Nucleus accumbens (tissue), 56 donors: Measurements from ENCODE around the gene ALOX15B.
"Not testable (repeated sequence)": the region's sequence is repeated elsewhere in the genome, so short reads cannot be mapped to it uniquely, and the experiment has no call there.

Source experiments
- DNase-seq, 56 donors: peaks; one replicate each; lab custom pipeline; 2025; lab: John Stamatoyannopoulos, UW

The ALOX15B gene

GRCh38 chr17:8076502-8077266, 37.8 kb downstream of the ALOX15B start:
- DNase-seq, result no peak

- DNase-seq, result not testable (repeated sequence)
These were observed 39.1 kb downstream of the ALOX15B start for GRCh38 chr17:8077939-8078338.

GRCh38 chr17:8079291-8080207, 40.7 kb downstream of the ALOX15B start:
- peak in 44 of 56 donors; percentile 8 to 78 (median 53) for DNase-seq

- no peak for DNase-seq
These were observed 41.4 kb downstream of the ALOX15B start for GRCh38 chr17:8080208-8080798.

GRCh38 chr17:8080799-8081219, 42.0 kb downstream of the ALOX15B start:
- no peak for DNase-seq

- DNase-seq, result no peak
These were observed 43.0 kb downstream of the ALOX15B start for GRCh38 chr17:8081876-8082275.

DNA sequence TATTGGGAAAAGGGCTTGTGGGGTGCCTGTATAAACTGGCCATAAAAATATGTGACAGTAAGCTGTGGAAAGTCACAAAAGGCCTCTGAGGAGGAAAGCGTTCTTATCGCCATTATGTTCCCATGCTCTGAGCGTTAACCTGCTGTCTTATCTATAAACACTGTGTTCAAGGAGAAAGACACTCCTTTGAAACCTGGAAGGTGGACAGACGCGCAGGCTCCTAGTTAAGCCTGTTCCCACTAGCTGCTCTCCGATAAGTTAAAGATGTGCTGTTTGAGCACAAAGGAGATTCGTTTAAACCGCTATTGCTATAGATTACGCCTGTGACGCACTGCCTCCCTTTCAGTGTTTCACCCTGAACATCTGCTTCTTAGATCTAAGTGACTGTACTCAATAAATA, 43.4 kb downstream of the ALOX15B start:
- DNase-seq, result no peak

DNA sequence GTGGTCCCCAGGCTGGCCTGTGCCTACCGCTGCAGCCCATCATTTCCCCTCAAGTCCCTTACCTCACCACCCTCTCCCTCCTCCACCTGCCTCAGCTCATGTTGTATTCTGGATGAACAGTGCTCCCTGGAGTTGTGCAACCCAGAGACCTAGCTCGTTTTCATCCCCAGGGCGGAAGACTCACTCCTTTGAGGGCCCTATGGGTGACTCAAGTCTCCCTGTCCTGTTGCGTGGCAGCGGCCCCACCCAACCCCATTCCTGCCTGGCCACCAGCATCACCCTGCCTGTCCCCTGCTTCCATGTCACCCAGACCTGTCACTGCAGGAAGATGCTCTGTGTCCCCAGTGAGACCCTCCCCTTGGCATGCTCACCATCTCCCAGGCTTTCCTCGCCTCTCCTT, 45.4 kb downstream of the ALOX15B start:
- no peak for DNase-seq

DNA sequence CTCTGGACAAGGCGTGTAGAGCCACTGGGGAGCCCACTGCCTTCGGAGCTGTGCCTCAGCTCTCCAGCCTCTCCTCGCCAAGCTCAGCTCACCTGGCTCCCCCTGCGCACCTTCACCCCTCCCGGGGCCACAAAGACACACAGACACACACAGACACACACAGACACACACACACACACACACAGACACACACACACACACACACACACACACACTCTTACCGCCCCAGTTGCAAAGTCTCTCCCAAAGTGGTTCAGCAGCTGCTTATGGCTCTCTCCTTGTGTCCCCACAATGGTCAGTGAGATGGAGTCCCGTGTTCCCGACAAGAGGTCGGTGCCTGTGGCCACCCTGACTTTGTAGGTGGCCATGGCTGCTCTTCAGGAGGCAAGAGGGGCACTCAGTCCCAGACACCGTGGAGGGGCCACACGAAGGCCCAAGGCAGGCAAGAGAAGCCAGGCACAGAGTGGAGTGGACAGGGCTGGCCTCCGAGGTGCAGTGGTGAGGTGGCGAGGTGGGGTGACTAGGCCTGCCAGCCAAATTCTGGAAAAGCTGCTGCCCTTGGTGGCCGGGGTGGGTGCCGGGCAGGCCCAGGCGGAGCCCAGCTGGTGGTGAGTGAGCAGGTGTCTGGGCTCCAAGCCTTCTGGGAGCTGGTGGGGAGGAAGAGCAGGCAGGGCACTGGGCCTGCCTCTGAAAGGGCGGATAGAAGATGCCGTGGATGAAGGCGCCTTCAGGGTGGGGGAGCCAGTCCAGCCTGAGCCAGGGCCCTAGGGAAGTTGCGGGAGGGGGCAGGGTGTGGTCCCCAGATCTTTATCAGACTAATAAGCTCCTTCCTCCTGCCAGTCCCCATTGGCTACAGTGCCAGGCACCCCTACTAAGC, 48.5 kb downstream of the ALOX15B start, which contains the start of gene ALOX12B:
TSS of gene ALOX12B (minus strand) at position 642 of the 877 bp plus-strand sequence. CDS start at position 368, 274 bp downstream.
- no peak for DNase-seq

DNA sequence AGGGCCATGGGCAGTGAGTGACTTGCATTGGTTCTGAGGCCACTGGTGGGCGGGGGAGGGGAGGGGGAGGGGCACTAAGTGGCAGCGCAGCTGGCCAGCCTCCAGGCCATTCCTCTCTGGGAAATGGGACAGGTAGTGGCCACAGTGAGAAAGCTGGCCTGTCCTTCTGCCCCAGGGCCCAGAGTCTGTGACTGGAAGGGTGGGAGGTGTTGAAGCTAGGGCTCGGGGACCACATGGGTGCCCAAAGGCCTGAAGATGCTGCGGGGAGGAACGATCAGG, 49.0 kb downstream of the ALOX15B start:
- DNase-seq, result no peak

GRCh38 chr17:8089728-8090127, 50.9 kb downstream of the ALOX15B start:
- DNase-seq, result no peak

DNA sequence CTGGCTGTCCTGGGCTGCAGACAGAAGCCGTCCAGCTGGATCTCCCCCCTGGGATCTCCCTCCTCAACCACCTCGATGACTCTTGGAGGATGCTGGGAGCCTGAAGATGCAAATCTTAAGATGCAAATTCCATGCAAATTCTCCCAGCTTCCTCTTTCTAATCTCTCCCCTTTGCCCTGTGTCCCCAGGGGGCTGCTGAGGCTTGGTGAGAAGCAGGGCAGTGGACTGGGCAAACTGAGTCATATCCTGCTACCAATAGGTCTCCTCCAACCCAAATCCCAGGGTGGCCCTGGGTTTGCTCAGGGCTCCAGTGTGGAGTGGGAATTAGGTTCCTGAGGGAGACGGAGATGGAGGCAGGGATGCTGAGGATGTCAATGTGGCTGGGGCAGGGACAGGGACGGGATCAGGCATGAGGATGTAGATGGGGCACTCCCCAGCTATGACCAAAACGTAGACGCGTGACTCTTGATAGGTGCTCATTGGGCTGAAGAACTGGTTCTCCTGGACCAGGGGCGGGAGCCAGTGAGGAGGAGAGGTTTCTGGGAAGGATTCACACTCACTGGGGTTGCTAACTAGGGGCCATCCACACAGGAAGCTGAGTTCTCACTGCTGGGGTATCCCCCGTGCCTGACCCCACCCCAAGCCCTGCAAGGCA, 52.3 kb downstream of the ALOX15B start:
- no peak for DNase-seq

- DNase-seq, result no peak
These were observed 56.5 kb downstream of the ALOX15B start for GRCh38 chr17:8095361-8095760.

DNA sequence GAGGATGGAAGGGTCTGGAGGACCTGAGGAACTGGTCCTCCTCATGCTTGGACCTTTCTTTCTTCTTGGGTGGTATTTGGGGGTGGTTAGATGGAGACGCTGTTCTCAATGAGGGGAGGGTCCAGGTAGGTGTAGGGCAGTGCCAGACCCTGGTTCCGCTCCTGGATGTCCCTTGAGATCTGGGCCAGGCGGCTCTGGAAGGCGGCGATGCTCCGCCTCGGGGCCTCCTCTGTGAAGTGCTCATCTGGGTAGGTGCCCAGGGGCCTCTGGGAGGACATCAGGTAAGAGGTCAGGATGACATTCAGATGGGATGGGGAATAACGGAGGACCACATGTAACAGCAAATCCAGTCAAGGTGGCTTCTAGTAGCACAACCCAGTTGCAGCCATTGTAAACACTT, 57.7 kb downstream of the ALOX15B start:
- DNase-seq, result no peak
